ENCODE results near the gene POLG2.
"Not testable (repeated sequence)": the region's sequence is repeated elsewhere in the genome, so short reads cannot be mapped to it uniquely, and the experiment has no call there.

The POLG2 gene

DNA sequence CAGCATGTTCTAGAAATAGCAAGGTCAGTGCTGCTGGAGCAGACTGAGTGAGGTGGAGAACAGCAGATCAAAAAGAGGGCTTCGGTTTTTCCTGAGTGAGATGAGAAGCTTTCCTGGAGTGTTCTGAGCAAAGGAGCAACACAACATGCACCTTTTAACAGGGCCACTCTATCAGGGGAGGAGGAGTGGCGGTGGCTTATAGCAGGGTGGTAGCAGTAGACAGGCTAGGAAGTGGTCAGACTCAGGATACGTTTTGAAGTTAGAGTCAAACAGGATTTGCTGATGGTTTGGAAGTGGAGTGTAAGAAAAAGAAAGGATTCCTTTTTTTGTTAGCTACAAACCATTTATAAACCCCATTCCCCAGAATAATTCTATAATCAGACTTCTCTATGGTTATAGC is 12.5 kb downstream of the POLG2 start:
- DNase-seq (ENCODE audit: low spot score), result no peak

DNA sequence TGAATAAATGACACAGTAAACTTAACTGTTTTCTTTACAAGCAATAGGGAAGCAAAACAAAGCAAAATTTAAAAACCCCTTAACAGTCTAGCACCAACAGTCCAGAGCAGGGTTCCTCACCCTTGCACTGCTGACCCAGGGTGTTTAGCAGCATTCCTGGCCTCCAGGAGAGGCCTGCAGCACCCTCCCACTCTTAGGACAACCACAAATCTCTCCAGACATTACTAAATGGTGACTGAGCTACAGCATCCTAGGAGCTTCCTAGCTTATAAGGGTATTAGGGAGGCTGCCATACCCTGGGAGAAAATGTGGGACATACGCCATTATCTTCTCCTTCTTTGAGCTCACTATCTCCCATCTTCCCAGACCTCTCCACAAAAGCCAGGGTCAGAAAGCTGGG is 15.9 kb downstream of the POLG2 start:
- no peak for DNase-seq (ENCODE audit: low spot score)

DNA sequence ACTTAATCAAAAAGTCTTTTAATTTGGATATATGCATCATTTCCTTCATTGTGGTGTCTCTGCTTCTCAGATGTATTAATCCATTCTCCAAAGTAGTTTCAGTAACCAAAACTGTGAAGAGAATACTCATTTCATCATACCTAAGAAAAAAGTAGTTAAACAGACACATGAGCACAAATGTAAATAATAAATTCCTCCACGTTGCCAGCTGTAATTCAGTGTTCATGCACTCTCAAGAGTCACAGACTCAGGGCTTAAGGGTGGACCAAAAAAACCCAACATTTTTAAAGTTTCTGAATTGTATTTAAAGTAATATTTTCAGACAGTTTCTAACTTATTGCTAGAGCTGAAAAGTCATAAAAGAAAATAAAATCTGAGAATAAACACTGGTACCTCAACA is 19.0 kb downstream of the POLG2 start:
- DNase-seq (ENCODE audit: low spot score), result no peak

DNA sequence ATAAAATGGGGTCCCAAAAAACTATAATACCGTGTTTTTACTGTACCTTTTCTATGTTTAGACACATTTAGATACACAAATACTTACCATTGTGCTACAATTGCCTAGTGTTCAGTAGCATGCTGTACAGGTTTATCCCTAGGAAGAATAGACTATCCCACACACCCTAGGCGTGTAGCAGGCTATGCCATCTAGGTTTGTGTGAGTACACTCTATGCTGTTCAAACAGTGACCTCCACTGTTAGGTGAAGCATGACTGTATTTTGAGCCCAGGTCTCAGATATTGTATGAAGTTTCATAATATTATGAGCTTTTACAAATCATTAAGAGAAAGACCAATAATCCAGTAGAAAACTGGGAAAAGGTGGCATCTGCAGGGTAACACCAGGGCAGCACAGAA is 24.3 kb downstream of the POLG2 start:
- no peak for DNase-seq (ENCODE audit: low spot score)

DNA sequence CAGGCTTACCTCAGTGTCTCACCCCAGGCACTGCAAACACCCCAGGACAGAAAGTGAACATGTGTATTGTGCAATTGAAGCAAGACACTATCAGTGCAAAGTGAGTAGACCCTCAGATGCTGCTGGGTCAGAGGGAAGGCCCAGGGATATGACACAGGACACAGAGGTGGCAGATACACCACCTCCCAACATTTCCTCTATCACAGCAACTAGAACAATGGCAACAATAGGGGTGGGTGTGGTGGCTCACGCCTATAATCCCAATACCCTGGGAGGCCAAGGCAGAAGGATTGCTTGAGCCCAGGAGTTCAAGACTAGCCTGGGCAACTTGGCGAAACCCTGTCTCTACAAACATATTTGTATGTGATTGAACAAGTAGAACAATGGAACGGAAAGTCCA is 25.4 kb downstream of the POLG2 start:
- no peak for DNase-seq (ENCODE audit: low spot score)

DNA sequence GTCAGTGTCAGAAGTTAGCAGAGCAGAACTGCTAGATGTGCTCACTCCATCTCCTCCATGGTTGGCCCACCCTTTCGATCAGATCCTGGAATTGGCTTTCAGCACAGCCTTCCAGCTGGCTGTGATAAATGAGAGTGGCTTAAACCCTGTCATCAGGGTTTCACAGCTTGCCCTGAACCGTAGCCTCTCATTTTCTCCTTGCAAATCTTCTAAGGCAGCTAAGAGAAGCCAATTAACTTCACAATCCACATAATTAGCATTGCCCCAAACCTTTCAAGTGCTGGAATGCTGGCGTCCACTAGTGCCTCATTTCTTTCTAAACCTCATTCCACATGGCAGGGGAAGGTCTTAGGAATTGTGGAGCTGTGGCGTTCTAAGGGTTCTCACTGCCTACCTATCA is 26.2 kb downstream of the POLG2 start:
- no peak for DNase-seq (ENCODE audit: low spot score)

DNA sequence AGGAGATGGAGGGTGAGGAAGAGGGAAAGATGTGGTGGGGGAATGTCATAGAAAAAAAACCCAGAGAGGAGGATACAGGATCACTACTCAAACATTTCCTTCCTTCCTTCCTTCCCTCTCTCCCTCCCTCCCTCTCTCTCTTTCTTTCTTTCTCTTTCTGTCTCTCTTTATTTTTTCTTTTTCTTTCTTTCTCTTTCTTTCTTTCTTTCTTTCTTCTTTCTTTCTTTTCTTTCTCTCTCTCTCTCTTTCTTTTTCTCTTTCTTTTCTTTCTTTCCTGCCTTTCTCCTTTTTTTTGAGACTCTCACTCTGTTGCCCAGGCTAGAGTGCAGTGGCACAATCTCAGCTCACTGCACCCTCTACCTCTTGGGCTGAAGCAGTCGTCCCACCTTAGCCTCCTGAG is 30.0 kb downstream of the POLG2 start:
- not testable (repeated sequence) for DNase-seq (ENCODE audit: low spot score)

DNA sequence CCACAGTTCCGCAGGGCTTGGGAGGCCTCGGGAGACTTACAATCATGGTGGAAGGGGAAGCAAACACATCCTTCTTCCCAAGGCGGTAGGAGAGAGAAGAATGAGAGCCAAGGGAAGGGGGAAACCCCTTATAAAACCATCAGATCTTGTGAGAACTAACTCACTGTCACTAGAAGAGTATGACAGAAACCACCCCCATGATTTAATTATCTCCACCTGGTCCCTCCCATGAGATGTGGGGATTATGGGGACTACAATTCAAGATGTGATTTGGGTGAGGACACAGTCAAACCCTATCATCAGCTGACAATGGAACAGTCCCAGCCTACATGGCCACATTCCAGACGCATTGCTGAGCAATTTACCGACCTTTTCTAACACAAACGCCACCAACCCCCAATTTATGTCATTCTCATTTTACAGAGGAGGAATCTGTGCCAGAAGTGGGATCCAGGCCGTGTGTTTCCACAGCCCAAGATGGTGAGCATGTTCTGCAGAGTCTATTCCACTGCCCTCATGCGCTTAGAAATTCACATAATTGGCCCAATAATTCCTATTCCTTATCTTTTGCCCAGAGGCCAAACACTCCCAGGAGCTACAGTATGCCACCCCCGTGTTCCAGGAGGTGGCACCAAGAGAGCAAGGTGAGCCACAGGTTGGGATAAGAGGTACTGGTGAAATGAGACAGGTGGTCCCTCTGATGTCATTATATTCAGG is 30.7 kb downstream of the POLG2 start:
- DNase-seq (ENCODE audit: low spot score), result no peak

DNA sequence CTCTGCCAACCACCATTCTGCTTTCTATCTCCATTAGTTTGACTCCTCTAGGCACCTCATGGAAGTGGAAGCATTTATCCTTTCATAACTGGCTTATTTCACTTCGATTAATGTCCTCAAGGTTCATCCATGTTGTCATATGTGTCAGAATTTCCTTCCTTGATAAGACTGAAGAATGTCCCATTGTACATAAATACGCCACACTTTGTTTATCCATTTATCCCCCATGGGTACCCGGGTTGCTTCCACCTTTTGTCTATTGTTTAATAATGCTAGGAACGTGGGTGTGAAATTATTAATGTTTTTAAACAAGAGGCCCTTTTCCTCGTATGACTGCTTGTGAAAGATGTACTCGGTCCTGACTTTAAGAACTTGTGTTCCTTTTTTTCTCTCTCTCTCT is 35.1 kb downstream of the POLG2 start:
- DNase-seq (ENCODE audit: low spot score), result no peak

DNA sequence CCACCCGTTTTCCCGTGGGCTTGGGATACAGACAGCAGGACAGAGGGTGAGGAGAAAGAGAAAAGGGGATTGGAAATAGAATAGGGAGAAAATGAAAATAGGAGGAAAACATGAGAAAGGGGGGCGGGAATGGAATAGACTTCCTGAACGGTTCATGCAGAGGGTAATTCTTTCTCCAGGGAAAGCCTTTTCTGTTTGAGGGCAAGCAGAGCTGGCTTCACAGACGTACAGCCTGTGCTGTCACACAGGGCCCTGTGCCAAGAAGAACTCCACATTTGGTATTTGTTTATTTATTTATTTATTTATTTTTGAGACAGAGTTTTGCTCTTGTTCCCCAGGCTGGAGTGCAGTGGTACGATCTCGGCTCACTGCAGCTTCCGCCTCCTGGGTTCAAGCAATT is 35.9 kb downstream of the POLG2 start:
- DNase-seq (ENCODE audit: low spot score), result no peak

DNA sequence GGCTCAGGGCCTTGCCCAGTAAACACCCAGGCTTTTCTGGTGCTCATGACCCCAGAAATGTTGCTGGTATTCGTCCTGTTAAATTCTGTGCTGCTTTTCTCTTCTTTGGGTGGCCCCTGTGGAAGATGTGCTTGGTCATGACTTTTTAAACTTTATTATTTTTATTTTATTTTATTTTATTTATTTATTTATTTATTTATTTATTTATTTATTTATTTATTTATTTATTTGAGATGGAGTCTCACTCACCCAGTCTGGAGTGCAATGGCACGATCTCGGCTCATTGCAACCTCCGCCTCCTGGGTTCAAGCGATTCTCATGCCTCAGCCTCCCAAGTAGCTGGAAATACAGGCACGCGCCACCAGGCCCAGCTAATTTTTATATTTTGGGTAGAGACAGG is 37.0 kb downstream of the POLG2 start:
- not testable (repeated sequence) for DNase-seq (ENCODE audit: low spot score)

DNA sequence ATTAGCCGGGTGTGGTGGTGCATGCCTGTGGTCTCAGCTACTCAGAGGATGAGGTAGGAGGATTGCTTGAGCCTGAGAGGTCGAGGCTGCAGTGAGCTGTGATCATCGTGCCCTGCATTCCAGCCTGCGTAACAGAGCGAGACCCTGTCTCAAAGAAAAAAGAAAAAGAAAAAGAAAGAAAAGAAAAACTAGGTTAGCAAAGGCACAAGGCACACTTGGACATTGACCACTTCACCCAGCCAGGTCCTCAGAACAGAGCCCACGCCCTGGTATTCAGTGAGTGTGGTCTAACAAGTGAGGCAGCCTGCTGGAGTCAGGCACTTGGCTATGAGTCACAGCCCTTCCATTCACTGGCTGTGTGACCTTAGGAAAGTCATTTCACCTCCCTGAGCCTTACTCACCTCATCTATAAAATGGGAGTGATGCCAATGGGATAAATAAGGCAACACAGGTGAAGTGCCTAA is 37.5 kb downstream of the POLG2 start:
- peak; percentile 41 for DNase-seq (ENCODE audit: low spot score)

DNA sequence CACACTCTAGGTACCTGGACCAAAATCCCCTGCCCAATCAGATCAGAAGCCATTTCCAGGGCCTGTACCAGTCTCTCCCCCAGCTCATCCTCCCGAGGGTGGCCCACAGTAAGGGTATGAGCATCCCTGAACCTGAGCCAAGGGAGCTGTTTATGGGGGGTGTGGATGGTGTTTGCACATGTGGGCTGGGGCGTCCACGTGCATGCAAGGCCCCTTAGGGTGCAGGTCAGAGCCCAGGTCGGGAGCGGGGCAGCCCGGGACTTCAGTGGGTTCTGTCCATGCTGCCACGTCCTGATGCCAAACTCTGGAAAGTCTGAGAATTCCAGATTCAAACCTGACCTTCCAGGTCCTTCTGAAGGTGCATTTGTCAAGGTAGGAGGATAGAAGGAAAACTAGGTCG is 38.1 kb downstream of the POLG2 start:
- DNase-seq (ENCODE audit: low spot score), result no peak

DNA sequence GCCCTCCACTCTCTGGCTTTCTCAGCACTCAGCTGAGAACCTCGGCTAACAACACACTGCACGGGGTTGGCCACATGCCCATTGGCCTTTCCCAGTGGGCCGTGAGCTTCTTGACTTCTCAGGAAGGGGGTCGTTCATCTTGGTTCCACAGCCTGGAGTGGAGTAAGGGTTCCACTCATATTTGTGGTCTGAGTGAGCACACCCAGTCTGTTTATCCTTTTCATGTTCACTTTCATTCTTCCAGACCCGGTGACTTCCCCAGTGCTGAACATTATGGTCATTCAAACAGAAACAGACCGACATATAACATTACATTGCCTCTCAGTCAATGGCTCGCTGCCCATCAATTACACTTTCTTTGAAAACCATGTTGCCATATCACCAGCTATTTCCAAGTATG is 39.7 kb downstream of the POLG2 start:
- DNase-seq (ENCODE audit: low spot score), result peak; percentile 13

DNA sequence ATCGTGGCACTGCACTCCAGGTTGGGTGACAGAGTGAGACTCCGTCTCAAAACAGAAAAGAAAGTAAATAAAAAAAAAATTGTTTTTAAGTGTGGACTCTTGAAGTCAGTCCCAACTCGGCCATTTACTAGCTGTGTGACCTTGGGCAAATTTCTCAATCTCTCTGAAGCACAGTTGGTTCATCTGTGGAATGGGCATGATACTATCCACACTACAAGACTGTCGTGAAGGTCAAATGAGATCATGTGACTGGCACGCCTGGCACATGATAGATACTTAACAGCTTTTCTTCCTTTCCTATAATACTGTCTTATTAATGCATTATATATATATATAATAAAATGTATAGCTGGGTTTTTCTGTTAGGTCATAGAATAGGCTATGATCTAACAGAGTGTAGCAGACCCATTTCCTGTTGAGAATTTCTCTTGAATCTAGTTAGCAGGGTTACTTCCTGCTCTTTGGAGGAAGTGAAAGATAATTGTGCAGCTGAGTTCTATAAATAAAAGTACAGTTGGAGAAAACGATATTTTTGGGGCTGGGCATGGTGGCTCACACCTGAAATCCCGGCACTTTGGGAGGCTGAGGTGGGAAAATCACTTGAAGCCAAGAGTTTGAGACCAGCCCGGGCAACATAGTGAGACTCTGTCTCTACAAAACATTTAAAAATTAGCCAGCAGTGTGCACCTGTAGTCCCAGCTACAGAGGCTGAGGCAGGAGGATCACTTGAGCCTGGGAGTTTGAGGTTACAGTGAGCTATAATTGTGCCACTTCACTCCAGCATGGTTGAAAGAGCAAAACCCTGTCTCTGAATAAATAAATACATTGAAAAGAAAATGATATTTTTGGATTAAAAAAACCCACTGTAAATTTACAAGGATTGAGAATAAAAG is 40.6 kb downstream of the POLG2 start:
- no peak for DNase-seq (ENCODE audit: low spot score)

DNA sequence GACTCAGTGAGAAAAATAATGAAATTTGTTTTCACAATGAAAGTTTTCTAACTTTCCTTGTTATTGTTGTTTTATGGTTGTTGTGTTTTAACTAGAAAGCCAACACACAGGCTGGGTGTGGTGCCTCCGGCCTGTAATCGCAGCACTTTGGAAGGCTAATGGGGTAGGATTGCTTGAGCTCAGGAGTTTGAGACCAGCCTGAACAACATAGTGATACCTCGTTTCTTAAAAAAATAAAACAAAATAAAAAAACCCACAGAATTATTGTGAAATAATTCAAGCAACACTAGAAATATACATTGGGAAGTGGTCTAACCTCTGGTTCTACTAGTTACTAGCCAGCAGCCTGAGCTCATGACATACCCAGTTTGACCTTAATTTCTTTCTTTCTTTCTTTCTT is 47.3 kb downstream of the POLG2 start:
- no peak for DNase-seq (ENCODE audit: low spot score)

DNA sequence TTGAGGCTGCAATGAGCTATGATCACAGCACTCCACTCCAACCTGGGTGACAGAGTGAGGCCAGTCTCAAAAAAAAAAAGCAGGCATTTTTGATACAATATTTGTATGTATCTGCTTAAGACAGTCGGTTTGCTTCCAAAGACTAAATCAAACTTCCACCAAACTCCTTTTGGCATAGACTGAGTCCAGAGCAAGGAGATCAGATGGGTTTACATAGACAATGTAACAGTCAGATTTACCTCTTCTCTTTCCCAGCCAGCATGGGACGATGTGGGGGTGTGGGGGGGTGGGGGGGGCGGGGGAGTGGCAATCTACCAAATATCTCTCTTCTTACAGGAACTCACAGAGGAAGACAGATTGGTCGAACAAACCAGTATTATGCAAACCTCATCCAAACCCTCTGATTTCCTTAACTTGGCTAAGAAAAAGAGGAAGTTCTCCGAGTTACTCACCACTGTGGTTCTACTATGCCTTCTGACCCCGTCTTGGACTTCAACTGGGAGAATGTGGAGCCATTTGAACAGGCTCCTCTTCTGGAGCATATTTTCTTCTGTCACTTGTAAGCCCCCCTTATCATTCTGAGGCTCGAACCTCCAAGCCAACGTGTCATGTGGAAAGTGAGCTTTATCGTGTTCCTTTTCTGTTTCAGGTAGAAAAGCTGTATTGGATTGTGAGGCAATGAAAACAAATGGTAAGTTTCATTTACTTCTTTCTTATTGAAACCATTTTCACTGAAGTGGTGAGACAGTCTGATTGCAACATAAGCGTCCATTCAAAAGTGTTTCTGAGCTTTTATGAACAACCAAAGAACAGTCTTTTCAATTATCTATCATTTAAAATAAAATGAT is 48.0 kb downstream of the POLG2 start, which contains the start of gene MILR1:
Gene MILR1, plus strand, starts transcription at position 451 of the 848 bp plus-strand sequence. Its CDS starts 54 bp downstream, at position 505.
- no peak for DNase-seq (ENCODE audit: low spot score)

DNA sequence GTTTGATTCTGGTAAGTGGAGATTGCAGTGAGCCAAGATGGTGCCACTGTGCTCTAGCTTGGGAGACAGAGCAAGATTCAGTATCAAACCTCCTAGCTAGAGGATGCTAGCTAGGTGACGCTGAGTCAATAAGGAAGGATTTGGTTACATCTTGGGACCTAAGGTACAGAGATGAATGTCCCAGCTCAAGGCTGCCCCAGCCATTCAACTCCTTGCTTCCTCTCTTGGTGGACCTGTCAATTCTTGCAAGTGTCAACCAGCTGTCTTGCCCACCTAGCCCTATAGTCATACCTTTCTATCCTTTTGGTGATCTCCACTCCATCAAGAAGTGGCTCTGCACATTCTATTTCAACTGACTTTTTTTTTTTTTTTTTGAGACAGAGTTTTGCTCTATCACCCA is 49.3 kb downstream of the POLG2 start:
- DNase-seq (ENCODE audit: low spot score), result no peak

DNA sequence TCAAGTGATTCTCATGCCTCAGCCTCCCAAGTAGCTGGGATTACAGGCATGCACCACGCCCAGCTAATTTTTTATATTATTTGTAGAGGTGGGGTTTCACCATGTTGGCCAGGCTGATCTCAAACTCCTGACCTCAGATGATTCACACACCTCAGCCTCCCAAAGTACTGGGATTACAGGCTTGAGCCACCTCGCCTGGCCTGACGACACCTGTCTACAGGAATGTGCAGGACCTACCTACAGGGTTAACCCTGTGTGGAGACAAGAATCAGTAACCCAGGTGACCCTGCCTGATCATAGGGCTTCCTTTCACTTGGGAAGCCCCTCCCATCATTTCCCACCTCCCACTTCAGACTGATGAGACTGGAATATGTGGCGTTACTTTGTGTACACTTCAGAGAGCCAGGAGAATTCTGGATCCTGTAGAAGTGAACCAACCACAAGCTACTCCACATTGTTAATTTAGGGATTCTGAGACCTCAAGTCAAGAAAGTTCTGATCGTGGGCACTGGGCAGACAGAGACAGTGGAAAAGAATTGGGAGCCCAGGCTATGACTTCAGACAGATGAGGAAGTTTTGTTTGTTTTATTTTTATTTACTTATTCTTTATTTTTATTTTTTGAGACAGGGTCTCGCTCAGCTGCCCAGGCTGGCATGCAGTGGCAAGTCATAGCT is 53.6 kb downstream of the POLG2 start:
- DNase-seq (ENCODE audit: low spot score), result peak; percentile 83

DNA sequence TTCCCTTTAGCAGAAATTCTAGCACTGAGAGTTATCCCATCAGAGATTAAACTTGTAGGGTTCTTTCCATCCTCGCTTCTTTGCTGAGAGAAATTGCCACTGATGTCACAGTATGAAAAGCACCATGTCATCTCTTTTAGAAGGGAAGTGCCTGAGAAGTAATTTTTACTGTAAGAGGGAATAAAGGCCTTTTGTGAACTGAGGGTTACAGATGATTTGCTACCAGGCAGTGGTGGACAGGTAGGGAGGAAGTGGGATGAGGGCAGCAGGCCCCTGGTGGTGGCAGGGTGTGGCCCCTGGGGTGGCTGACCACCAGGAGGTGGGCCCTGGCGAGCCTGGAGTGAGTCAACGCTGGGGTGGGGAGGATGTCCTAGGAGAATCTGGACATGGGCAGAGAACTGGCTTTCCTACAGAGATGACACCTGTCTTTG is 54.3 kb downstream of the POLG2 start:
- peak; percentile 93 for DNase-seq (ENCODE audit: low spot score)

DNA sequence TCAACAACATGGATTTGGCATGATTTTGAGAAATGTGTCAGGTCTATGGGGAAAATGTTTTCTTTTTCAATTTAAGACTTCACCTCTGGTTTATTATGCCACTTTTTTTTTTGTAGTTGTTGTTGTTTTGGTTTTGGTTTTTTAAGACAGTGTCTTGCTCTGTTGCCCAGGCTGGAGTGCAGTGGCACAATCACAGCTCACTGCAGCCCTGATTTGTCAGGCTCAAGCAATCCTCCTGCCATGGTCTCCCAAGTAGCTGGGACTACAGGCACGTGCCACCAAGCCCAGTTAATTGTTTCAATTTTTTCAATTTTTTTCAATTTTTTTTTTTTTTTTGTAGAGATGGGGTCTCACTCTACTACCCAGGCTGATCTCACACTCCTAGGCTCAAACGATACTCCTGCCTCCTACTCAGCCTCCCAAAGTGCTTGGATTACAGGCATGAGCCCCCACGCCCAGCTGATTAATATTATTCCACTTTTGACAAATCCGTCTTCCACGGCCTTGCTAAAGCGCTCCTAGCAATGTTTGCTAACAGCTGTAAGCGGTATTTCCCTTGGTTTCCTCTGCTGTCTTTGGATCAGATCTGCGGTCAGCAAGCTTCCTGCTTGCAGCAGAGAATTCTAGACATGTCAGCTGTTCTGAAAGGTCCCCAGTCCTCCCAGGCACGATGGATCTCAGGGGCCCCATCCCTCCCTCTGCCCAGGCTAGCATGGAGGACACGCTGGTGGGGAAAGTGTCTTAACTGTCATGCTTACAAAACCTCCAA is 54.9 kb downstream of the POLG2 start:
- DNase-seq (ENCODE audit: low spot score), result peak; percentile 84

All from SW480 (cell line).